Liver (tissue), 3 donors: ENCODE results near the gene ZNF282.

Experiments used
- CTCF ChIP-seq: fragments of 150-350 bp; IDR thresholded peaks from 2 replicates; pipeline ENCODE4 v1.5.1; 2017; ENCODE audit warnings: improper control_type of control experiment, low read depth, low read length; ENCODE audit not compliant: missing input control
- JUND ChIP-seq, 2 donors: IDR thresholded peaks; 2 replicates each; pipeline ENCODE4 v1.6.1; 2016; ENCODE audit warnings: antibody characterized with exemption in 2 of 2
- RXRA ChIP-seq, 2 donors: IDR thresholded peaks; 2 replicates each; pipeline ENCODE4 v1.6.1; 2017 to 2018; ENCODE audit warnings: antibody characterized with exemption in 2 of 2, mild to moderate bottlenecking in 1 of 2
- SP1 ChIP-seq: IDR thresholded peaks from 2 replicates; pipeline ENCODE4 v1.6.1; 2018; ENCODE audit warnings: antibody characterized with exemption, mild to moderate bottlenecking
- YY1 ChIP-seq: IDR thresholded peaks from 2 replicates; pipeline ENCODE4 v1.6.1; 2016; ENCODE audit warnings: antibody characterized with exemption, mild to moderate bottlenecking
- ZBTB33 ChIP-seq: IDR thresholded peaks from 2 replicates; pipeline ENCODE4 v1.6.1; 2016; ENCODE audit warnings: antibody characterized with exemption
- TF ChIP-seq, protein P1 (sequence below): IDR thresholded peaks from 2 replicates; pipeline ENCODE4 v1.6.1; 2016; ENCODE audit warnings: antibody characterized with exemption
- TF ChIP-seq, protein P2 (sequence below): IDR thresholded peaks from 2 replicates; pipeline ENCODE4 v1.6.1; 2016; ENCODE audit warnings: antibody characterized with exemption
- donor health status: healthy.
- donor health status: healthy.

- TF ChIP-seq CTCF (no peak), RXRA (IDR thresholded peaks at IDR 0.05) (no peak), ZBTB33 (no peak), YY1 (no peak), SP1 (no peak), JUND (IDR thresholded peaks at IDR 0.05) (no peak)
- TF ChIP-seq, protein P1, sequence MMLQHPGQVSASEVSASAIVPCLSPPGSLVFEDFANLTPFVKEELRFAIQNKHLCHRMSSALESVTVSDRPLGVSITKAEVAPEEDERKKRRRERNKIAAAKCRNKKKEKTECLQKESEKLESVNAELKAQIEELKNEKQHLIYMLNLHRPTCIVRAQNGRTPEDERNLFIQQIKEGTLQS, result no peak
- TF ChIP-seq, protein P2, sequence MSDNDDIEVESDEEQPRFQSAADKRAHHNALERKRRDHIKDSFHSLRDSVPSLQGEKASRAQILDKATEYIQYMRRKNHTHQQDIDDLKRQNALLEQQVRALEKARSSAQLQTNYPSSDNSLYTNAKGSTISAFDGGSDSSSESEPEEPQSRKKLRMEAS, result no peak
Measured at GRCh38 chr7:149166142-149166541, 29.2 kb upstream of the ZNF282 start.
